Osteocyte (in vitro differentiated cells): ENCODE results near the gene RALGPS1. TPM values are rescaled to one million over a fixed set of nuclear protein-coding genes. Genes with fewer than 3 reads are reported as not detected.

Experiments
- DNase-seq: peaks from one replicate; pipeline ENCODE4 v3.0.0; 2021; ENCODE audit warnings: mixed read lengths; ENCODE audit not compliant: unreplicated experiment; ENCODE audit errors: extremely low spot score
- H3K27ac Mint-ChIP-seq: one replicate; pipeline ENCODE4 v1.8.0; 2021; ENCODE audit warnings: mild to moderate bottlenecking, mixed read lengths; ENCODE audit not compliant: unreplicated experiment
- H3K27me3 Mint-ChIP-seq: one replicate; pipeline ENCODE4 v1.8.0; 2021; ENCODE audit warnings: mixed read lengths; ENCODE audit not compliant: unreplicated experiment
- H3K36me3 Mint-ChIP-seq: one replicate; pipeline ENCODE4 v1.8.0; 2021; ENCODE audit warnings: mixed read lengths; ENCODE audit not compliant: unreplicated experiment
- H3K4me1 Mint-ChIP-seq: one replicate; pipeline ENCODE4 v1.8.0; 2021; ENCODE audit warnings: mixed read lengths; ENCODE audit not compliant: unreplicated experiment
- H3K4me3 Mint-ChIP-seq: one replicate; pipeline ENCODE4 v1.8.0; 2021; ENCODE audit warnings: mild to moderate bottlenecking, moderate library complexity, mixed read lengths; ENCODE audit not compliant: unreplicated experiment
- H3K9me3 Mint-ChIP-seq: one replicate; pipeline ENCODE4 v1.8.0; 2021; ENCODE audit warnings: mixed read lengths; ENCODE audit not compliant: unreplicated experiment
- total RNA-seq: library from RNA; stranded (reverse); gene quantifications from 2 replicates; pipeline ENCODE4 v1.2.1, GENCODE V29; 2021
- TF ChIP-seq, protein P1 (sequence below): fragments of 200-600 bp; sonication (generic); IDR thresholded peaks from 2 replicates; pipeline ENCODE4 v1.5.0; 2021; ENCODE audit warnings: antibody characterized with exemption, mild to moderate bottlenecking, moderate library complexity

Gene RALGPS1
- total RNA-seq, 1 donor from 2014 or later, result 9.9 TPM

DNA sequence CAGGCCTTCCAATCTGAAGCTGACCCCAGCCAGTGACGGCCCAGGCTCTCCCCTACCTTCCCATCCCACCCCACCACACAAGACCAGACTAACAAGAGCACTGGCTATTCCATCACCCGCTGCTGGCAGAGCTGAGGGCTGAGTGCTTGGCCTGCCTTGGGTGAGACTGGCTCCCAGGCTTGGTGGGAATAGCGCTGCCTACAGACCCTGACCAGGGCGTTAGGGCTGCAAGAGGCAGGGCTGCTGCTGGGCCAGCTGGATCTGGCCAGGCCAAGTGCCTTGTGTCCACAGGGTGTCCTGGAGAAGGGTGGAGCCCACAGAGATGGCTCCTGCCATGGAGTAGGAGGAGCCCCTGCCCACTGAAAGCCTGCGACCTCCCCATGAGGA is 239.4 kb downstream of the RALGPS1 start:
- TF ChIP-seq, protein P1, sequence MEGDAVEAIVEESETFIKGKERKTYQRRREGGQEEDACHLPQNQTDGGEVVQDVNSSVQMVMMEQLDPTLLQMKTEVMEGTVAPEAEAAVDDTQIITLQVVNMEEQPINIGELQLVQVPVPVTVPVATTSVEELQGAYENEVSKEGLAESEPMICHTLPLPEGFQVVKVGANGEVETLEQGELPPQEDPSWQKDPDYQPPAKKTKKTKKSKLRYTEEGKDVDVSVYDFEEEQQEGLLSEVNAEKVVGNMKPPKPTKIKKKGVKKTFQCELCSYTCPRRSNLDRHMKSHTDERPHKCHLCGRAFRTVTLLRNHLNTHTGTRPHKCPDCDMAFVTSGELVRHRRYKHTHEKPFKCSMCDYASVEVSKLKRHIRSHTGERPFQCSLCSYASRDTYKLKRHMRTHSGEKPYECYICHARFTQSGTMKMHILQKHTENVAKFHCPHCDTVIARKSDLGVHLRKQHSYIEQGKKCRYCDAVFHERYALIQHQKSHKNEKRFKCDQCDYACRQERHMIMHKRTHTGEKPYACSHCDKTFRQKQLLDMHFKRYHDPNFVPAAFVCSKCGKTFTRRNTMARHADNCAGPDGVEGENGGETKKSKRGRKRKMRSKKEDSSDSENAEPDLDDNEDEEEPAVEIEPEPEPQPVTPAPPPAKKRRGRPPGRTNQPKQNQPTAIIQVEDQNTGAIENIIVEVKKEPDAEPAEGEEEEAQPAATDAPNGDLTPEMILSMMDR, result no peak
- H3K36me3 Mint-ChIP-seq, result no peaks in the 10 kb centered on the region
- peak; percentile 66 for DNase-seq
- H3K9me3 Mint-ChIP-seq, result no peaks in the 10 kb centered on the region
- peaks cover 3% of the 10 kb centered on the region for H3K27me3 Mint-ChIP-seq
- H3K27ac Mint-ChIP-seq, result no peak overlapping the region
- H3K4me1 Mint-ChIP-seq, result peaks cover 19% of the 10 kb centered on the region
- H3K4me3 Mint-ChIP-seq, result no peak overlapping the region

DNA sequence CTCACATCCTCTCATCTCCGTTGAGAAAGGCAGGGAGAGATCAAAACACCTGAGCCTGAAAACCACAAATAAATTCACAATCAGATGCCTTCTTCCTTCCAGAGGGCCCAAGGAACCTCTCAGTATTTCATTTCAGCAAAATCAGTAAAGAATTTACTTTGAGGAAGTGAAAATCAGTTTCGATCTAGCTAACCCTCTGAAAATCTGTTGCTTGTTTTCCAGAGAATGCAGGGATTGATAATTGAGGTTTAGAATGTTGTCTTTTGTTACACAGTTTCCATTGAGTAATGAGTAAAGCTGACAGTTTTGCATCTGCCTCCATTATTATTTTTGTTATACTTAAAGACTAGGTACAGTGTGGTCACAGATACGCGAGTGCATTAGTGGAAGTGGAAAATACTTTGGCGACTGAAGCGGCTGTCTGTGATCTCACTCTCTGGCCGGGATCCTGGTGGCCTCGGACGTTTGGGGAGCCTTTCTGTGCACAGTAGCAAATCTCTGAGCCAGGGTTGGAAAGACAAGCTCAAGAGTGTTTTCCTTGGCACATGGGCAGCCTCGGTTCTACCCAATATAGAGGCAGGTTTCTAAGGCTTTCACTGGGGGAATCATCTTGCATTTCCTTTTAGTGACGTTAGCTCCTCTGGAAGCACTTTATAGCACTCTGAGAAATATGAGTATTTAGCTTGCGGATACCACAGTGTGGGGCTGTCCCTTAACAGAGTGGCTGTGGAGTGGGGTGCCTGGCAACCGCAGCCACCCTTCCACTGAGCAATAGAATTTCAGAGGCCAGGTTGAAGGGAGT is 240.0 kb downstream of the RALGPS1 start:
- Mint-ChIP-seq H3K36me3 (no peaks in the 10 kb centered on the region), H3K4me1 (peaks cover 25% of the 10 kb centered on the region), H3K4me3 (no peak overlapping the region), H3K27ac (peak overlapping the region; percentile 48), H3K9me3 (no peaks in the 10 kb centered on the region), H3K27me3 (peaks cover 3% of the 10 kb centered on the region)
- DNase-seq, result peak; percentile 70
- TF ChIP-seq, protein P1, result no peak

DNA sequence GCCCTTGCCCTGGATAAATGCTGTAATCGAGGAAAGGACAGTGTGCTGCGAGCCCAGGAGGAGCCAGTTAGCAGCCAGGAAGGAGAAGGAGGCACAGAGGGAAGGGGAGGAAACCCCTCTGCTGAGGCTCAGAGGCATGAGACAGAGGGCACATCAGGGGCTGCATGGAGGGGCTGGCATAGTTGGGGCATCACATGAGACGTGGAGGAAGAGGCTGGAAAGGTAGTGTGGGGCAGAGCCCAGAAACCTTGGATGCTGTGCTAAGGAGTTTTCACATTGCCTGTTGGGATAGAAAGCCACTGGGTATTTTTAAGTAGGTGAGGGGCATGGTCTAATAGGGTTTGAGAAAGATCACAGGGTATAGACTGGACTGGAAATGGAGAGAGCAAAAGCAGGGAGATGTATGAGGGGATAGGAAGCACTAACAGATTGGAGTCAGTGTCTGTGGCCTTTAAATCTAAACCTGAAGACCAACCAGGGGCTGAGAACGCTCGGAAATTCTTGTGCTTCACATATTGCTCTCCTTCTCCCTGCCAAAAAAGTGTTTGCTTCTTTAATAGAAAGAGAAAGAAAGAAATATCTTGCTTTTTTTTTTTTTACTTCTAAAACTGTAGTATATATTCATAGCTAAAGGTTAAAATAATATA is 240.9 kb downstream of the RALGPS1 start:
- Mint-ChIP-seq H3K36me3 (no peaks in the 10 kb centered on the region), H3K27me3 (peaks cover 3% of the 10 kb centered on the region), H3K4me3 (no peak overlapping the region), H3K4me1 (peaks cover 29% of the 10 kb centered on the region), H3K9me3 (no peaks in the 10 kb centered on the region), H3K27ac (peak overlapping the region; percentile 48)
- DNase-seq, result no peak
- TF ChIP-seq, protein P1, result no peak

DNA sequence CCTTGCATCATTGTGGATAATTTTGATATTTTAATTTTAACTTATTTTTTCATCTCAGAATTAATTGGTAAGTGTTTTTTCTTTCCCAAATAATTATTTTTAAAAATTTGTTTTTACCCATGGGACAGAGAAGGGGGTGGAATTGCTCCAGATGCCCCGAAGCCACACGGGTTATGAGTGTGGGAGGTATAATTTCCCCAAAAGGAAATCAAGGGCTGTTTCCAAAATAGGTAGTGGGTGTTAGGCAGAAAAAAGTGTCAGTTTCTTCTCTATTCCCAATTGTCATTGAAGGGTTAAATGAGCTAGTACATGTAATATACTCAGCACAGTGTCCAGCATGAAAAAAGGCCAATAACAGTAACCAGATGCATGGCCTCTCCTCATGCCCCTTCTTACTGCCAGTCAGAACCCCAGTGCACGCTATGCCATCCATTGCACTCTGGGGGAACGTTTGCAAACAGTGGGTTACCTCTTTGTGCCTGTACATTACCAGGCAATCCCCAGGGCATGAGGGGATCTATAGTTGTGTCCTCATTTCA is 244.3 kb downstream of the RALGPS1 start:
- TF ChIP-seq, protein P1, result no peak
- Mint-ChIP-seq H3K4me1 (peaks cover 55% of the 10 kb centered on the region), H3K27ac (no peak overlapping the region), H3K27me3 (no peaks in the 10 kb centered on the region), H3K36me3 (no peaks in the 10 kb centered on the region), H3K4me3 (no peak overlapping the region), H3K9me3 (no peaks in the 10 kb centered on the region)
- peak; percentile 65 for DNase-seq

DNA sequence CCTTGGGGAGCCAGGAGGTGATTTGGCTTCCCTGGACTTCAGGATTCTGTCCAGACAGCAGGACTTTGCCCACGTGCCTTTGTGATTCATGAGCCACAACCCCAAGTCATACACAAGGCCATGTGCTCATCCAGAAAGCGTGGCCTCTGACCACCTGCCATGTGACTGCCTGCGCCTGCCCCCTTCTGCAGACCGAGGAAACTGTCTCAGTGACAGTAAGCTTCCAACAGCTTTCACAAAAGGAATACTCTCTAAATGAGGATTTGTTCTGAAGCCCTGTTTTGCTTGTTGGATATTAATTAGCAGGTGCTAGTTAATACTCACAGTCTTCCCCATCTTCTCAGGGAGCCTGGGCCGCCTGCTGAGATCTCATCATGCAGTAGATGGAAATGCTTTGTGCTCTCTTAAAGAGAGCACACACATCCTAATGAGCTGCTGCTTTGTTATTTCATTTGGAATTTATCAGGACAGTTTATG is 244.8 kb downstream of the RALGPS1 start:
- TF ChIP-seq, protein P1, result peak; percentile 18
- H3K9me3 Mint-ChIP-seq, result no peaks in the 10 kb centered on the region
- H3K27ac Mint-ChIP-seq, result peak overlapping the region; percentile 21
- peaks cover 53% of the 10 kb centered on the region for H3K4me1 Mint-ChIP-seq
- H3K36me3 Mint-ChIP-seq, result no peaks in the 10 kb centered on the region
- H3K27me3 Mint-ChIP-seq, result no peaks in the 10 kb centered on the region
- DNase-seq, result peak; percentile 10
- H3K4me3 Mint-ChIP-seq, result no peak overlapping the region
